ENCODE data around the gene DEFB116.
A peak's percentile ranks its signal among the peaks of the same experiment; 100 is the strongest.

DEFB116 gene

GRCh38 chr20:31278178-31278577 is 30.2 kb downstream of the DEFB116 start:
- no peaks in the 10 kb centered on the region for H3K9me3 ChIP-seq
- no peak for DNase-seq
- no peak overlapping the region for H3K4me3 ChIP-seq (ENCODE audit: low read depth, low read length)
- no peaks in the 10 kb centered on the region for H3K36me3 ChIP-seq
- TF ChIP-seq CTCF (IDR thresholded peaks at IDR 0.05; ENCODE audit: low read depth, low read length) = no peak
- H3K27me3 ChIP-seq = no peaks in the 10 kb centered on the region
- no peaks in the 10 kb centered on the region for H3K4me1 ChIP-seq

DNA sequence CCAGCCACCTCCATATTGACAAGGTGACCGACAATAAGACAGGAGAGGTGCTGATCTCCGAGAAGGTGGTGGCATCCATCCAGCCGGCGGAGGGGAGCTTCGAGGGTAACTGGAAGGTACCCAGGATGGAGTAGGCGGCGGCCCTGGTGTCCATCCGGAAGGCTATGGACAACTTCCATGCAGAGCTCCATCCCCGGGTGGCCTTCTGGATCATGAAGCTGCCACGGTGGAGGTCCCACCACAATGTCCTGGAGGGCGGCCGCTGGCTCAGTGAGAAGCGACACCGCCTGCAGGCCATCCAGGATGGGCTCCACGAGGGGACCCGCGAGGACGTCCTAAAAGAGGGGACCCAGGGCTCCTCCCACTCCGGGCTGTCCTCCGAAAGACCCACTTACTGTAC is 33.9 kb downstream of the DEFB116 start:
- H3K9me3 ChIP-seq = no peaks in the 10 kb centered on the region
- H3K4me3 ChIP-seq (ENCODE audit: low read depth, low read length) = no peak overlapping the region
- H3K4me1 ChIP-seq = no peaks in the 10 kb centered on the region
- H3K27me3 ChIP-seq = no peaks in the 10 kb centered on the region
- no peak for DNase-seq
- no peaks in the 10 kb centered on the region for H3K36me3 ChIP-seq
- TF ChIP-seq CTCF (IDR thresholded peaks at IDR 0.05; ENCODE audit: low read depth, low read length) = no peak

- Histone ChIP-seq H3K27me3 (no peaks in the 10 kb centered on the region), H3K36me3 (no peaks in the 10 kb centered on the region), H3K4me3 (ENCODE audit: low read depth, low read length) (no peak overlapping the region), H3K9me3 (no peaks in the 10 kb centered on the region), H3K4me1 (no peaks in the 10 kb centered on the region)
- TF ChIP-seq CTCF (IDR thresholded peaks at IDR 0.05; ENCODE audit: low read depth, low read length) = peak; percentile 76
- no peak for DNase-seq
Measured at GRCh38 chr20:31260326-31260932, 48.0 kb downstream of the DEFB116 start.

GRCh38 chr20:31257364-31257763 is 51.0 kb downstream of the DEFB116 start, which contains the start of gene DEFB115:
DEFB115 (plus strand) TSS chr20:31257664; CDS start chr20:31257664, 0 bp downstream.
- no peaks in the 10 kb centered on the region for H3K9me3 ChIP-seq
- DNase-seq = no peak
- H3K4me3 ChIP-seq (ENCODE audit: low read depth, low read length) = no peak within 1 kb of the TSS

GRCh38 chr20:31256959-31257358 is 51.4 kb downstream of the DEFB116 start:
- no peak for TF ChIP-seq CTCF (IDR thresholded peaks at IDR 0.05; ENCODE audit: low read depth, low read length)
- Histone ChIP-seq H3K36me3 (no peaks in the 10 kb centered on the region), H3K4me3 (ENCODE audit: low read depth, low read length) (no peak overlapping the region), H3K9me3 (no peaks in the 10 kb centered on the region), H3K27me3 (no peaks in the 10 kb centered on the region), H3K4me1 (no peaks in the 10 kb centered on the region)
- DNase-seq = no peak

More at GRCh38 chr20:31257364-31257763, 51.0 kb downstream of the DEFB116 start, which contains the start of gene DEFB115:
- no peak for TF ChIP-seq CTCF (IDR thresholded peaks at IDR 0.05; ENCODE audit: low read depth, low read length)
- Histone ChIP-seq H3K36me3 (no peaks in the 10 kb centered on the region), H3K27me3 (no peaks in the 10 kb centered on the region), H3K4me1 (no peaks in the 10 kb centered on the region)

Measured in BE2C (cell line).